Islet of Langerhans (tissue), 1 donor: ENCODE results near the gene ARHGEF19.
"Not testable (repeated sequence)": the region's sequence is repeated elsewhere in the genome, so short reads cannot be mapped to it uniquely, and the experiment has no call there.

Source experiments
- FAIRE-seq: peaks from one replicate; lab custom pipeline; 2011; peaks lifted over from hg19 to GRCh38; lab: Jason Lieb, UNC

The ARHGEF19 gene

GRCh38 chr1:16180291-16180824, 32.1 kb downstream of the ARHGEF19 start:
- no peak for FAIRE-seq

GRCh38 chr1:16178596-16179497, 33.6 kb downstream of the ARHGEF19 start:
- no peak for FAIRE-seq

- FAIRE-seq, result no peak
These were observed 35.1 kb downstream of the ARHGEF19 start for GRCh38 chr1:16177306-16177705.

GRCh38 chr1:16176653-16177052, 35.8 kb downstream of the ARHGEF19 start:
- FAIRE-seq, result no peak

- no peak for FAIRE-seq
These were observed 36.6 kb downstream of the ARHGEF19 start for GRCh38 chr1:16175610-16176553.

- no peak for FAIRE-seq
These were observed 37.4 kb downstream of the ARHGEF19 start for GRCh38 chr1:16174886-16175598.

- no peak for FAIRE-seq
These were observed 38.1 kb downstream of the ARHGEF19 start for GRCh38 chr1:16174261-16174868.

GRCh38 chr1:16173447-16174260, 38.8 kb downstream of the ARHGEF19 start:
- FAIRE-seq, result no peak

- FAIRE-seq, result no peak
These were observed 39.4 kb downstream of the ARHGEF19 start for GRCh38 chr1:16172964-16173446.

- no peak for FAIRE-seq
These were observed 40.1 kb downstream of the ARHGEF19 start for GRCh38 chr1:16172218-16172830.

- no peak for FAIRE-seq
These were observed 40.9 kb downstream of the ARHGEF19 start for GRCh38 chr1:16171314-16172151.

GRCh38 chr1:16170283-16170673, 42.2 kb downstream of the ARHGEF19 start:
- no peak for FAIRE-seq

- FAIRE-seq, result no peak
These were observed 43.7 kb downstream of the ARHGEF19 start for GRCh38 chr1:16168622-16169360.

GRCh38 chr1:16168144-16168495, 44.3 kb downstream of the ARHGEF19 start:
- not testable (repeated sequence) for FAIRE-seq

- FAIRE-seq, result no peak
These were observed 44.9 kb downstream of the ARHGEF19 start for GRCh38 chr1:16167331-16168143.

- FAIRE-seq, result no peak
These were observed 46.3 kb downstream of the ARHGEF19 start for GRCh38 chr1:16166117-16166516.

- no peak for FAIRE-seq
These were observed 46.9 kb downstream of the ARHGEF19 start for GRCh38 chr1:16165548-16165947.

- FAIRE-seq, result no peak
These were observed 47.4 kb downstream of the ARHGEF19 start for GRCh38 chr1:16165073-16165364.
